GM21825 (cell line): ENCODE measurements around the gene HOXC6.

Source experiments
- ATAC-seq: cut with Tn5 transposase; IDR thresholded peaks from one replicate; pipeline ENCODE4 v1.9.1; 2021; ENCODE audit warnings: mild to moderate bottlenecking, moderate library complexity; ENCODE audit not compliant: unreplicated experiment

Gene HOXC6

GRCh38 chr12:53989227-53990113, 38.8 kb upstream of the HOXC6 start:
- no peak for ATAC-seq

GRCh38 chr12:53990311-53991076, 37.7 kb upstream of the HOXC6 start:
- ATAC-seq = no peak

GRCh38 chr12:53991077-53991460, 37.2 kb upstream of the HOXC6 start:
- no peak for ATAC-seq

GRCh38 chr12:53992377-53992889, 35.8 kb upstream of the HOXC6 start:
- no peak for ATAC-seq

- ATAC-seq = no peak
Observed at GRCh38 chr12:53993162-53994008, 34.9 kb upstream of the HOXC6 start.

GRCh38 chr12:53994009-53994263, 34.3 kb upstream of the HOXC6 start:
- no peak for ATAC-seq

- ATAC-seq = no peak
Observed at GRCh38 chr12:53994264-53995001, 33.8 kb upstream of the HOXC6 start.

GRCh38 chr12:53995002-53995377, 33.2 kb upstream of the HOXC6 start:
- no peak for ATAC-seq

GRCh38 chr12:53995378-53996239, 32.6 kb upstream of the HOXC6 start:
- ATAC-seq = no peak

- ATAC-seq = no peak
Observed at GRCh38 chr12:53996240-53997203, 31.7 kb upstream of the HOXC6 start.

- no peak for ATAC-seq
Observed at GRCh38 chr12:53997204-53998109, 30.8 kb upstream of the HOXC6 start.

GRCh38 chr12:53998110-53998899, 29.9 kb upstream of the HOXC6 start:
- ATAC-seq = no peak

GRCh38 chr12:53998900-53999236, 29.4 kb upstream of the HOXC6 start:
- ATAC-seq = no peak

- ATAC-seq = no peak
Observed at GRCh38 chr12:53999559-54000115, 28.6 kb upstream of the HOXC6 start.

- ATAC-seq = no peak
Observed at GRCh38 chr12:54000116-54001114, 27.8 kb upstream of the HOXC6 start, which contains the start of gene HOXC9. Gene HOXC9 (plus strand): TSS chr12:54000161. CDS start chr12:54000189, 28 bp downstream.
